ENCODE measurements around the gene CTDSP2. TPM values are rescaled to one million over a fixed set of nuclear protein-coding genes. Genes with fewer than 3 reads are reported as not detected.

CTDSP2 gene
- total and polyA plus RNA-seq, 2 of the 8 experiments (the other 6 are each of a cell fraction or from before 2014, with no cell fraction given): 71.3 to 91.7 TPM

GRCh38 chr12:57864442-57865083 lies 18.0 kb upstream of the CTDSP2 start:
- no peaks in the 10 kb centered on the region for H3K79me2 ChIP-seq (ENCODE audit: control insufficient read depth in 1 of 2, insufficient read depth in 2 of 2, low read length in 2 of 2)
- H3K4me1 ChIP-seq (replicated peaks in 1 of 4; ENCODE audit: control insufficient read depth in 3 of 4, insufficient read depth in 4 of 4, low read length in 3 of 4): peaks cover 0 to 12% (median 8%) of the 10 kb centered on the region in 4 experiments; a peak in 5 of 7 replicates
- no peak overlapping the region for H2BK5ac ChIP-seq (ENCODE audit: low read depth, low read length)
- H3K23ac ChIP-seq (ENCODE audit: insufficient read length): no peak overlapping the region
- H3K14ac ChIP-seq (ENCODE audit: insufficient read length): no peak overlapping the region
- H4K8ac ChIP-seq (ENCODE audit: extremely low read depth, insufficient read depth, low read length): no peak overlapping the region
- H3K9me3 ChIP-seq (ENCODE audit: insufficient read depth in 2 of 2, low read depth in 1 of 2, low read length in 1 of 2): no peaks in the 10 kb centered on the region
- H3K4me3 ChIP-seq (ENCODE audit: extremely low read depth in 1 of 4, insufficient read depth in 2 of 4, low read depth in 3 of 4, low read length in 4 of 4): peak overlapping the region; percentile 25 to 65 (median 41); a peak in 6 of 8 replicates
- peaks cover 0 to 20% (median 10%) of the 10 kb centered on the region in 4 experiments; a peak in 5 of 7 replicates for H3K27me3 ChIP-seq (replicated peaks in 1 of 4; ENCODE audit: control insufficient read depth in 3 of 4, extremely low read depth in 1 of 4, insufficient read depth in 3 of 4, low read length in 3 of 4)
- H3K27ac ChIP-seq (ENCODE audit: low read depth, low read length): no peak overlapping the region
- peak overlapping the region in 1 of 4 experiments; percentile 39; a peak in 1 of 7 replicates for H3K9ac ChIP-seq (replicated peaks in 1 of 4; ENCODE audit: extremely low read depth in 1 of 4, low read depth in 3 of 4, low read length in 3 of 4)
- H3K36me3 ChIP-seq (ENCODE audit: control insufficient read depth in 2 of 4, insufficient read depth in 4 of 4, low read length in 3 of 4): no peaks in the 10 kb centered on the region
- 44% methylated on average over 8 of the region's 8 CpGs; no CpG with 5 or more reads in 1 of the 2 experiments for WGBS, 2 experiments (ENCODE audit: extremely low coverage in 1 of 2, insufficient coverage in 1 of 2, insufficient read length in 1 of 2, insufficient replicate concordance in 2 of 2, low coverage in 1 of 2, low lambda C conversion rate in 2 of 2, missing lambda C conversion rate in 1 of 2)
- H3K23me2 ChIP-seq (ENCODE audit: low read depth, low read length): no peaks in the 10 kb centered on the region; the same call in 1 of the 2 replicates
- H2BK120ac ChIP-seq (replicated peaks; ENCODE audit: low read depth, low read length): no peak overlapping the region
- peak overlapping the region; percentile 83; the same call in 1 of the 2 replicates for H2BK20ac ChIP-seq (ENCODE audit: low read length)
- peak overlapping the region; percentile 76 to 82 for H3K4me2 ChIP-seq (ENCODE audit: insufficient read depth in 1 of 2, low read depth in 2 of 2, low read length in 2 of 2)
- H3K79me1 ChIP-seq (ENCODE audit: low read depth, low read length): no peaks in the 10 kb centered on the region
- H4K91ac ChIP-seq (replicated peaks; ENCODE audit: insufficient read length, low read length): no peak overlapping the region
- no peak overlapping the region for H2AK5ac ChIP-seq (ENCODE audit: low read depth, low read length)
- FAIRE-seq (no peak), DNase-seq (ENCODE audit: low read depth in 1 of 2, low spot score in 2 of 2) (no peak)
- H2BK12ac ChIP-seq (ENCODE audit: low read depth, low read length): peak overlapping the region; percentile 87; the same call in 1 of the 2 replicates
- H4K20me1 ChIP-seq (replicated peaks in 1 of 2; ENCODE audit: control insufficient read depth in 1 of 2, insufficient read depth in 2 of 2, low read length in 2 of 2): no peaks in the 10 kb centered on the region
- peak overlapping the region; percentile 76; the same call in 1 of the 2 replicates for H2BK15ac ChIP-seq (ENCODE audit: low read length)
- peak overlapping the region; percentile 7; the same call in 1 of the 2 replicates for H2AFZ ChIP-seq (ENCODE audit: low read length)
- POLR2A ChIA-PET (ENCODE audit: partially characterized antibody): interaction anchor here (0.8 to 29.9 kb wide), 10 partner anchors 10 to 92 kb away, joined by 3 to 722 read pairs (median 7); partner anchors contain the start of genes CTDSP2, EEF1AKMT3 and METTL1
- H4K5ac ChIP-seq (ENCODE audit: insufficient read length, low read depth, low read length): no peak overlapping the region
- H3K4ac ChIP-seq (replicated peaks; ENCODE audit: insufficient read length, low read depth, low read length): no peak overlapping the region
- H3K56ac ChIP-seq (replicated peaks; ENCODE audit: insufficient read length, low read depth, low read length): no peak overlapping the region
- peak overlapping the region; percentile 28; the same call in 1 of the 2 replicates for H3K18ac ChIP-seq (ENCODE audit: extremely low read depth, low read length)
- CTCF ChIA-PET (ENCODE audit: partially characterized antibody): interaction anchor here (1.2 to 6.7 kb wide), 12 partner anchors 8 to 61 kb away, joined by 3 to 58 read pairs (median 10); partner anchors contain the start of gene CTDSP2
- TF ChIP-seq SRF (IDR thresholded peaks at IDR 0.05; ENCODE audit: low read depth, low read length): no peak
- no peak for TF ChIP-seq KDM5A (IDR thresholded peaks at IDR 0.05; ENCODE audit: low read length)
- no peak for TF ChIP-seq SIN3A (conservative IDR thresholded peaks at IDR 0.05 in 1 of 2, IDR thresholded peaks at IDR 0.05 in 1 of 2; ENCODE audit: low read depth in 1 of 2, low read length in 2 of 2)
- TF ChIP-seq CHD2 (IDR thresholded peaks at IDR 0.05; ENCODE audit: low read length): no peak
- no peak for TF ChIP-seq EZH2 (IDR thresholded peaks at IDR 0.05; ENCODE audit: low read depth, low read length, severe bottlenecking)
- no peak for TF ChIP-seq TCF12 (IDR thresholded peaks at IDR 0.05; ENCODE audit: low read depth, low read length)
- peak in 1 of 3 experiments; percentile 4; a peak in 1 of 4 replicates for TF ChIP-seq CTCF (IDR thresholded peaks at IDR 0.05; ENCODE audit: control extremely low read depth in 1 of 3, insufficient read depth in 1 of 3, low read depth in 1 of 3, low read length in 3 of 3)
- no peak for TF ChIP-seq BRCA1 (IDR thresholded peaks at IDR 0.05; ENCODE audit: low read depth, low read length)
- TF ChIP-seq JUND (IDR thresholded peaks at IDR 0.05; ENCODE audit: low read length): no peak

Data from H1 (cell line).